GM21825 (cell line): Measurements from ENCODE around the gene HNRNPA3.
"Not testable (repeated sequence)": the region's sequence is repeated elsewhere in the genome, so short reads cannot be mapped to it uniquely, and the experiment has no call there.

Source experiments
- ATAC-seq: cut with Tn5 transposase; IDR thresholded peaks from one replicate; pipeline ENCODE4 v1.9.1; 2021; ENCODE audit warnings: mild to moderate bottlenecking, moderate library complexity; ENCODE audit not compliant: unreplicated experiment

Gene HNRNPA3

GRCh38 chr2:177212106-177212890 lies at the start of gene HNRNPA3:
TSS of gene HNRNPA3 (plus strand) at chr2:177212794. CDS start at chr2:177212800, 6 bp downstream.
- peak; percentile 92 for ATAC-seq

- ATAC-seq: no peak
Measured at GRCh38 chr2:177164131-177164530, 48.5 kb upstream of the HNRNPA3 start.

- peak; percentile 69 for ATAC-seq
Measured at GRCh38 chr2:177164584-177165052, 48.0 kb upstream of the HNRNPA3 start.

- no peak for ATAC-seq
Measured at GRCh38 chr2:177165061-177165583, 47.5 kb upstream of the HNRNPA3 start.

- ATAC-seq: peak; percentile 41
Measured at GRCh38 chr2:177165721-177166711, 46.6 kb upstream of the HNRNPA3 start.

DNA sequence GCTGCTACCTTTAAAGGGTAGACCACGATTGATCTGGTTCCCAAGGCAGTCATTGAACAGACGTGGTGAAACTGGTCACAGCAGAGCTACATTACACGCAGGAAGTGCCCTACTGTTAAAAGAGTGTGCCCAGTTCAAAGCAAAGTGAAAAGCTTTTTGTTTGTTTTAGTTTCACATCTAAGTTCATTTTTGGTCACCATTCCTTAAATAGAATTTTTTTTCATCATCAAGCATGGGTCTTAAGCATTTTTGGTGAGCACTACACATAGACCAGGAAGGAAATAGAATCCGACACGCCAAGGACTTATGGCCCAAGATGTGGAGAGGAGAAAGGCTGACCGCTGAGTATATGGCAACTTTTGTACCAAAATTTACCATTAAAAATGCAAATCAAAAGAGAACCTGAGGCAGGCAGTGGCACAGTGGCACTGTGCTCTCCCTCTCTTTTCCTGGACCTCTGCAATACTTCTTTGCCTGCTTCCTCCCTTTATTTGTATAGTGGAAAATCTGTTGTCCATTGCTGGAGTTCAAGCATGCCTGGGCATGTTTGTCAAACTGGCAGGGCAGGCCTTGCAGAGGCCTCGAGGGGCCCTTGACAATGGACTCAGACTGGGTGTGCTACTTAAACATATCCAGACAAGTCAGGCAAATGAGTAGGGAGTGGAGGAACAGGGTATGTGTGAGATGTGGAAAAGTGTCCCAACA lies 42.6 kb upstream of the HNRNPA3 start:
- peak; percentile 66 for ATAC-seq

DNA sequence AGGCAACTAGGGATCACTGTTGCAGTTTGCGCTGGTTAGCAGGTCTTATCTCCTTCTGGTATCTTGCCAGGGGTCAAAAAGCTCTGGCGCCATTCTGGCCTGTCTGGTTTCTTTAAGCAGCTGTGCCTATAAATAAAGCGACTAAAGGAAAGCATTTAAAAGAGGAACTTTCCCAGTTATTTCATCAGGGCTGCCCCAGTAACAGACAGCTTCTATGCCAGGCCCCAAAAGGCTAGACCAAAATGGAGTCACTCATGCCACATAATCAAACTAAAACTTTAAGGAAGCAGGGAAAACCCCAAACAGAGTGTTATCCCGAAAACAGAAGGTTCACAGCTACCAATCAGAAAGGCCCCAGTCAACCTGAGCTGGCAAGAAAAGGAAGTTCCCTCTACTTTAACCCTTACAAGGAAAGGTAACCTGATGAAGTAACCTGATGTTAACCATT lies 41.2 kb upstream of the HNRNPA3 start:
- ATAC-seq: no peak

DNA sequence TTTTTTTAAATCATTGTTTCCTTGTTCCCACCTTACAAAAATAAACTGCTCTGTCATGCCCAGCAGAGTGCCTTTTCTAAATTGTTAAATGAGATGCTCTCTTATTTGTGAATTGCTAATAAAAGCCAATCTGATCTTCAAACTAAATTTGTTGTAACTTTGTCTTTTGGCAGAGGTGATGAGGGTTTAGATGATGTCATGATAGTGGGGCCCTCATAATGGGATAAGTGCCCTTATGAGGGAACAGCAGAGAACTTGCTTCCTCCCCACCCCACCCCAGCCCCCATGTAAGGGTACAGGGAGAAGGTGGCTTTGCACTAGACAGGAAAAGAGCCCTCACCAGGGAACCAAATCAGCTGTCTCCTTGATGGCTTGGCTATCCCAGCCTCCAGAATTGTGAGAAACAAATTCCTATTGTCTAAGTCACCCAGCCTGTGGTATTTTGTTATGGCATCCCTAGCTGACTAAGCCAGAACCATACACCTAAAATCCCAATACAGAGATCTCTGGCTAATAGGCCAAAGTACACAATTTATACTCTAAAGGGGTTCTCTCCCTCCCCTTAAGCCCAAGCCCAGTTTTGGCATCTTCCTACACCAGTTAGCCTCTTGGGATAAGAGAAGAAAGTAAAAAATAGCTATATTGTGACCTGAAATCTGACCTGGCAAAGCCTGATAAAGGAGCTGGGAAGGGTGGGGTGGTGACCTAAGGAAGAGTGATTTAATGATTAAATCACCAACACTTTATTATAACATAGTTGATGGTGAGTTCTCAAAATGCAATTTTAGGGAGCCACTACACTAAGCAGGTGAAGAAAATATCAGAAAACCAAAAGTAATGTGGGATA lies 40.3 kb upstream of the HNRNPA3 start:
- no peak for ATAC-seq

DNA sequence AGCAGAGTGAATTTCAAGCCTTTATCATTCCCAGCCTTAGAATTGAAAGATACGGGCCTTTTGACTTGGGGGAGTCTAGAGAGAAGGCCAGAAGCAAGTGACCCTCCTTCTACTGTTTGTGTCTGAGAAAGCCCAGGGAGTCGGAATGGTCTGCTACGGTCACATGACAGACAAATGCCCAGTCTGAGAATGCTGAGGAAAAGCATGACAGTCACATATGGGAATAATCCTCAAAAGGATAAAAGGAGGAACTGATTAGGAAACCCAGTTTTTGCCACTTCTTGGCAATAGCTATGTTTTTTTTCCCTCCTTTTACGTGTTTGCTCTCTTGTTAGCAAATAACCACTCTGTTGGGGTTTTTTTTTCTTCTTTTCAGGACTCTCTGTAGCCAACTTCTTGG lies 38.1 kb upstream of the HNRNPA3 start:
- ATAC-seq: no peak

- no peak for ATAC-seq
Measured at GRCh38 chr2:177175917-177176668, 36.5 kb upstream of the HNRNPA3 start.

GRCh38 chr2:177178797-177179196 lies 33.8 kb upstream of the HNRNPA3 start:
- no peak for ATAC-seq

- ATAC-seq: no peak
Measured at GRCh38 chr2:177179227-177179626, 33.4 kb upstream of the HNRNPA3 start.

DNA sequence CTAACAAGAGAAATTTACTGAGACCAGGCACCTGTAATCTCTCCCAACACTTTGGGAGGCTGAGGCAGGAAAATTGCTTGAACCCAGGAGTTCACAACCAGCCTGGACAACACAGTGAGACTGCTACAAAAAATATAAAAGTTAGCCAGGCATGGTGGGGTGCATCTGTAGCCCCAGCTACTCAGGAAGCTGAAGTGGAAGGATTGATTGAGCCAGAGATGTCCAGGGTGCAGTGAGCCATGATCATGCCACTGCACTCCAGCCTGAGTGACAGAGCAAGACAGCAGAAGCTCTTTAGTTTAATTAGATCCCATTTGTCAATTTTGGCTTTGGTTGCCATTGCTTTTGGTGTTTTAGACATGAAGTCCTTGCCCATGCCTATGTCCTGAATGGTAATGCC lies 32.9 kb upstream of the HNRNPA3 start:
- ATAC-seq: not testable (repeated sequence)

DNA sequence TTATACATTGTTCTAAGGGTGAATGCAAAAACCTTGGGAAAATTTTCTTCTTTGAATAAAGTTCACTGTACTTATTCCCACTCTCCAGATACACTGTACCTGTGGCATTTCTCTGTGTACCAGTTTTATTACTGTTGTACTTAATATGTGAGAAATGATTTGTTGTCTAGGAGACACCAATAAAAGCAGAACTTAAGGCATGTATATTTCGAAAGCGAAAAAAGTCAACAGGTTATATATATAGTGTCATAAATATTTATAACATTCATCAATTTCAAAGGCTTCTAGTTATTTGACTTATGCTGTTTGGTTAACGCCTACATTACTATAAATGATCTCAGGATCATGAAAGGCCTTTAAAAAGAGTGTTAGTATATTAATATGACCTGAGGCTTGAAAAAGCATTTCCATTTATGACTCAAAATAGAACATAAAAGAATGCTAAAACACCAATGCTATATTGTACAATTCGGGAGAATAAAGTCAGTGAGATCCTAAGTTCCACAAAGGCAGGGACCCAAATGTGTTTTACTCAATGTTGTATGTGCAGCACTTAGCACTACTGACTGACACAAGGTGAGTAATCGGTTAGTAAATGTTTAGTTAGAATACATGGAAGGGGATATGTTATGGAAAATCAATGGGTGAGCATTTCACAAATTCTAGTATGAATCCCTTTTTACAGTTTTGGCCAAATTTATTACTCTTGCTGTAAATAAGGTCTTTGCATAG lies 32.2 kb upstream of the HNRNPA3 start:
- no peak for ATAC-seq

DNA sequence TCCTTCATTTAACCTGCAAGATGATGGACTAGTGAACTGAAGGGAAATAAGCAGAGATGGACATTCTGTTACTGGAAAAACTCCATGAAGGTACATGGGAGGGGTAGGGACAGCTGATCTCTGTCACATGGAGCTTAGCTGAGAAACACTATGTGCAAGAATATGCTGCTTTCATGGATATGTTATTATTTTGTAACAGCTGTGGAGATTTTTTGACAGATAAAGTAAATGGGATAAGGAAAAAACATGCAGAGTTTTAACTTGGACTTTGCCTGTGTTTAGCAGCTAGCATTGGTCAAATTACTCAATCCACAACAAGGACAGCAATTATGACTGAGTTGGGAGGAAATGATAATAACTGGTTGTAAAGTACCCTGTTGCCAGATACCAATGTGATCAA lies 28.7 kb upstream of the HNRNPA3 start:
- no peak for ATAC-seq

DNA sequence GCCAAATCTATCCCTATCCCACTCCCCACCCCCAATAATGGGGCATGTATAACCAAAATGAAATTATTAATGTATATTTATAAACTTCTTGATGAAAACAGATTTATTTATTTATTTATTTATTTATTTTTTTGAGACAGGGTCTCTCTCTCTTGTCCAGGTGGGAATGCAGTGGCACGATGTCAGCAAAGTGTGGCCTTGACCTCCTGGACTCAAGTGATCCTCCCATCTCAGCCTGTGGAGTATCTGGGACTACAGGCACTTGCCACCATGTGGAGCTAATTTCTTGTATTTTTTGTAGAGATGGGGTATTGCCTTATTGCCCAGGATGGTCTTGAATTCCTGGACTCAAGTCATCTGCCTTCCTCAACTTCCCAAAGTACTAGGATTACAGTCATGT lies 28.0 kb upstream of the HNRNPA3 start:
- no peak for ATAC-seq

GRCh38 chr2:177186038-177186437 lies 26.6 kb upstream of the HNRNPA3 start:
- ATAC-seq: not testable (repeated sequence)

DNA sequence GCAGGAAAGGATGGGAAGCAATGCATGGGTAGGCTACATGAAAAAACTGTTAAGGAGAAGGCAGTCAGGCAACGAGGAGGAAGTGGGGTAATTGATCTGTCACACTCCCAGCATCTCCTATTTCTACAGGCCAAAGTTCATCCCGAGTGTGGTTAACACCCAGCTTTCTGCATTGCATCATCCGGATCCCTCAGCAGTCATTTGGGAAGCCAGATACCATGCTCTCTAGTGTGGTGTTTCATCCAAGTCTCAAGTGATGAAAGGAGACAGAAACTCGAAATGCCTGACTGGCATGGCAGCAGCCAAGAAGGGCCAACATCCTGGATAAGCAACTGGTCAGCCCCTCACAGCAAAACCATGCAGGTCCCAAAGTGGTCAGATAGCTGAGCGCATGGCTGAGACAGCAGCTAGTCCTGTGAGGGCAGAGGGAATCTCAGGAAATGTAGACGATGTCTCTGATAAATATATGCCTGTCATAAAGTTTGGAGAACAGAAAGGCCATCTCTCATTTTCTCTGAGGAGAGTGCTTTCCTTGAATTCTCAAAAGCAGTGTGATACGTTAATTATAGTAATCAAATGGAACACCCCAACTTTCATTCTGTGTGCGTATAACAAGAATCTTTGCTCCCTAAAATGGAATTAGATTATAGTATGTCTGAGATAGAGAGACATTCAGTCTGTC lies 24.8 kb upstream of the HNRNPA3 start:
- no peak for ATAC-seq
